HepG2 (cell line): ENCODE data around the gene CHKA. TPM values are rescaled to one million over a fixed set of nuclear protein-coding genes. Genes with fewer than 3 reads are reported as not detected.

Source experiments
- ARNTL ChIP-seq: sonication (generic); formaldehyde crosslinking; IDR thresholded peaks from 2 replicates; pipeline ENCODE4 v1.4.0; 2020; ENCODE audit warnings: mild to moderate bottlenecking, missing genetic modification reagents
- ESRRA ChIP-seq: sonication (generic); formaldehyde crosslinking; IDR thresholded peaks from 2 replicates; pipeline ENCODE4 v1.5.1; 2020; ENCODE audit warnings: mild to moderate bottlenecking, low read depth, missing genetic modification reagents
- GABPA ChIP-seq, 2 experiments: IDR thresholded peaks; 2 replicates each; pipeline ENCODE4 v1.6.1; 2011 to 2016; ENCODE audit warnings: low read depth in 2 of 2, low read length in 1 of 2, missing biosample characterization in 1 of 2, missing genetic modification characterization in 1 of 2
- MNT ChIP-seq: fragments of 450-650 bp; IDR thresholded peaks from 2 replicates; pipeline ENCODE4 v1.6.1; 2016
- NONO ChIP-seq, 2 experiments: fragments of 450-650 bp in 1 of 2; sonication (generic) in 1 of 2; formaldehyde crosslinking in 1 of 2; IDR thresholded peaks in 1 of 2; conservative IDR thresholded peaks in 1 of 2; 2 replicates each; pipeline versions ENCODE4 v1.6.1 to v1.8.0; 2017 to 2022; ENCODE audit warnings: mild to moderate bottlenecking in 1 of 2, missing genetic modification reagents in 1 of 2, moderate library complexity in 1 of 2
- RAD21 ChIP-seq: fragments of 450-650 bp; formaldehyde crosslinking; IDR thresholded peaks from 2 replicates; pipeline ENCODE4 v1.5.0; 2020; ENCODE audit warnings: mild to moderate bottlenecking
- TFAP4 ChIP-seq: sonication (generic); IDR thresholded peaks from 2 replicates; pipeline ENCODE4 v1.6.1; 2016; ENCODE audit warnings: low read depth, borderline replicate concordance
- THAP11 ChIP-seq: IDR thresholded peaks from 2 replicates; pipeline ENCODE4 v1.6.1; 2016; ENCODE audit warnings: missing biosample characterization, missing genetic modification reagents
- ZBTB38 ChIP-seq: sonication (generic); formaldehyde crosslinking; IDR thresholded peaks from 2 replicates; pipeline ENCODE4 v1.5.1; 2020; ENCODE audit warnings: mild to moderate bottlenecking, missing genetic modification reagents
- ZC3H13 ChIP-seq: sonication (generic); formaldehyde crosslinking; IDR thresholded peaks from 2 replicates; pipeline ENCODE4 v1.8.1; 2023; ENCODE audit warnings: mild to moderate bottlenecking, missing genetic modification reagents, moderate library complexity
- ZFP36 ChIP-seq: fragments of 150-350 bp; IDR thresholded peaks from 2 replicates; pipeline ENCODE4 v1.6.1; 2018; ENCODE audit warnings: borderline replicate concordance, low read length, low read depth; ENCODE audit not compliant: partially characterized antibody
- ZFP41 ChIP-seq: sonication (generic); formaldehyde crosslinking; IDR thresholded peaks from 2 replicates; pipeline ENCODE4 v1.4.0; 2020; ENCODE audit warnings: mild to moderate bottlenecking, missing genetic modification reagents, borderline replicate concordance
- ZMYM2 ChIP-seq: sonication (generic); formaldehyde crosslinking; IDR thresholded peaks from 2 replicates; pipeline ENCODE4 v1.8.0; 2022; ENCODE audit warnings: mild to moderate bottlenecking, missing genetic modification reagents
- ZNF530 ChIP-seq: sonication (generic); formaldehyde crosslinking; IDR thresholded peaks from 2 replicates; pipeline ENCODE4 v1.5.0; 2020; ENCODE audit warnings: low read depth, mild to moderate bottlenecking, missing genetic modification reagents
- ZNF737 ChIP-seq: sonication (generic); formaldehyde crosslinking; IDR thresholded peaks from 2 replicates; pipeline ENCODE4 v1.5.0; 2020; ENCODE audit warnings: missing genetic modification reagents, mild to moderate bottlenecking, borderline replicate concordance
- ZNF768 ChIP-seq: sonication (generic); formaldehyde crosslinking; IDR thresholded peaks from 2 replicates; pipeline ENCODE4 v1.4.0; 2020; ENCODE audit warnings: missing genetic modification reagents
- ZSCAN9 ChIP-seq: IDR thresholded peaks from 2 replicates; pipeline ENCODE4 v1.6.1; 2016; ENCODE audit warnings: borderline replicate concordance
- polyA plus RNA-seq, 8 experiments: library from polyadenylated mRNA; depleted of rRNA in 3 of 8; stranded (reverse) in 7 of 8; unstranded in 1 of 8; fragments of >200 nt; fragmentation: Illumina TruSeq in 4 of 8; extraction: Trizol in 4 of 8; gene quantifications; 2 replicates each; pipeline versions ENCODE4 v1.2.1 to v1.2.3, GENCODE V29; 2011 to 2016; ENCODE audit warnings: low read depth in 4 of 8, missing spikeins in 1 of 8, mixed read lengths in 1 of 8; ENCODE audit not compliant: insufficient read depth in 1 of 8
- total RNA-seq, 5 experiments: library from RNA; depleted of rRNA; stranded (reverse); fragments of >200 nt; fragmentation: Illumina TruSeq; extraction: Trizol; gene quantifications; 2 replicates each; pipeline ENCODE4 v1.2.3, GENCODE V29; 2016; ENCODE audit warnings: low read depth in 1 of 5
- TF ChIP-seq, protein P1 (sequence below), 2 experiments: sonication (generic) in 1 of 2; formaldehyde crosslinking in 1 of 2; IDR thresholded peaks; 2 replicates each; pipeline versions ENCODE4 v1.5.1 to v1.6.1; 2011 to 2020; ENCODE audit warnings: borderline replicate concordance in 1 of 2, low read depth in 1 of 2, low read length in 1 of 2, mild to moderate bottlenecking in 1 of 2, missing genetic modification reagents in 1 of 2, moderate library complexity in 1 of 2
- TF ChIP-seq, protein P2 (sequence below): sonication (generic); formaldehyde crosslinking; IDR thresholded peaks from 2 replicates; pipeline ENCODE4 v1.4.0; 2020; ENCODE audit warnings: missing genetic modification reagents

Gene CHKA
- total and polyA plus RNA-seq, 2 of the 13 experiments (the other 11 are each of a cell fraction or from before 2014, with no cell fraction given), result 71.6 to 92.7 TPM

DNA sequence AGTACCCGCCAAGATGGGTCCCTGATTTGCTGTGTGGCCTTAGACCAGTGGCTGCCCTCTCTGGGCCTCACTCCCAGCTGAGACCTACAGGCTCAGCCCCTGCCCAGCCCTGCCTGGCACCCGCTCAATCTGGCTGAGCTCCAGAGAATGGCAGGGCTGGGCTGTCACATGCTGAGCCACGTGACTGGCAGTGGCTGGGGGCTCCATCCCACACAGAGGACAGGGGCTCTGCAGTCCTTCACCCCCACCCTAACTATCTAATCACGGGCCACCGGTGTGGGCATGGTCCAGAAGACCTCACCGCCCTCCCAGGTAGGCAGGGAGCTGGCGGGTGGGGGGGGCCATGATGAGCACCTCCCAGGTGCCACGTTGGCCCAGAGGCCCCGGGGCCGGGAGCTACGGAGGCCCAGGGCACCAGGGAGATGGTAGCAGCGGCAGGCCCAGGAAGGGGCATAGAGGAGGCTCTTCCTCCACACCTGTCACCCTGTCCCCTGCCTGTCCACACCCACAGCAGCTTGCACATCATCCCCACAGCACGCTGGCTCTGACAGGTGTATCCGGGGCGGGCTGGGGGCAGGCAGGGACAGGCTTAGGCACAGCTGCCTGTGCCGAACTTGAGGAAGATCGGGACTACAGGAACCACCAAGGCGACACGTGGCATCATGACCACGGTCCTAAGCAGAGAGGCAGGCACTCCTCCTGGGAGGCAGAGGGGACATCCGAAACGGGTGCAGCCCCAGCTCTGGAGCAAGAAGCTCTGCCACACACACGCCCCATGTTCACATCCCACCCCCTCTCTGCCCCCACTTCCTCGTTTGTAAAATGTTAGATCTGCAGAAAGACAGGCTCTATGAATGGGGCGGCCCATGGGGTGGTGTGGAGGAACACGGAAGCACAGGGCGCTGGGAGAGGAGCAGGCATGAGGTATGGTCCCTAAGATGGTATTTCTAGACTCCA, 112.5 kb downstream of the CHKA start (continued):
- TF ChIP-seq ZSCAN9 (CRISPR knock-in tag) (no peak), ZMYM2 (CRISPR knock-in tag) (no peak), GABPA (IDR thresholded peaks at IDR 0.05; ENCODE audit: low read depth, low read length) (no peak), GABPA (CRISPR knock-in tag; IDR thresholded peaks at IDR 0.05; ENCODE audit: low read depth) (no peak), ZNF737 (CRISPR knock-in tag) (no peak), ARNTL (CRISPR knock-in tag) (peak; percentile 90), ZBTB38 (CRISPR knock-in tag) (peak; percentile 25; the same call in 1 of the 2 replicates), RAD21 (CRISPR knock-in tag) (0 out of 2 replicates have a peak, but pooled peaks have one; percentile 10), ZC3H13 (CRISPR knock-in tag) (0 out of 2 replicates have a peak, but pooled peaks have one; percentile 18), ZFP36 (peak; percentile 9), ZNF530 (CRISPR knock-in tag) (no peak), TFAP4 (peak; percentile 30; the same call in 1 of the 2 replicates), THAP11 (CRISPR knock-in tag) (no peak), NONO (IDR thresholded peaks at IDR 0.05) (no peak), NONO (CRISPR knock-in tag; conservative IDR thresholded peaks at IDR 0.05) (0 out of 2 replicates have a peak, but pooled peaks have one; percentile 21), MNT (peak; percentile 66), ZFP41 (CRISPR knock-in tag) (no peak), ESRRA (CRISPR knock-in tag) (no peak), ZNF768 (CRISPR knock-in tag) (peak; percentile 100)
- TF ChIP-seq, protein P1, sequence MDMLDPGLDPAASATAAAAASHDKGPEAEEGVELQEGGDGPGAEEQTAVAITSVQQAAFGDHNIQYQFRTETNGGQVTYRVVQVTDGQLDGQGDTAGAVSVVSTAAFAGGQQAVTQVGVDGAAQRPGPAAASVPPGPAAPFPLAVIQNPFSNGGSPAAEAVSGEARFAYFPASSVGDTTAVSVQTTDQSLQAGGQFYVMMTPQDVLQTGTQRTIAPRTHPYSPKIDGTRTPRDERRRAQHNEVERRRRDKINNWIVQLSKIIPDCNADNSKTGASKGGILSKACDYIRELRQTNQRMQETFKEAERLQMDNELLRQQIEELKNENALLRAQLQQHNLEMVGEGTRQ (IDR thresholded peaks at IDR 0.05; ENCODE audit: low read depth, low read length), result peak; percentile 62; the same call in 1 of the 2 replicates
- TF ChIP-seq, protein P1 (CRISPR knock-in tag; IDR thresholded peaks at IDR 0.05; ENCODE audit: borderline replicate concordance), result no peak
- TF ChIP-seq, protein P2, sequence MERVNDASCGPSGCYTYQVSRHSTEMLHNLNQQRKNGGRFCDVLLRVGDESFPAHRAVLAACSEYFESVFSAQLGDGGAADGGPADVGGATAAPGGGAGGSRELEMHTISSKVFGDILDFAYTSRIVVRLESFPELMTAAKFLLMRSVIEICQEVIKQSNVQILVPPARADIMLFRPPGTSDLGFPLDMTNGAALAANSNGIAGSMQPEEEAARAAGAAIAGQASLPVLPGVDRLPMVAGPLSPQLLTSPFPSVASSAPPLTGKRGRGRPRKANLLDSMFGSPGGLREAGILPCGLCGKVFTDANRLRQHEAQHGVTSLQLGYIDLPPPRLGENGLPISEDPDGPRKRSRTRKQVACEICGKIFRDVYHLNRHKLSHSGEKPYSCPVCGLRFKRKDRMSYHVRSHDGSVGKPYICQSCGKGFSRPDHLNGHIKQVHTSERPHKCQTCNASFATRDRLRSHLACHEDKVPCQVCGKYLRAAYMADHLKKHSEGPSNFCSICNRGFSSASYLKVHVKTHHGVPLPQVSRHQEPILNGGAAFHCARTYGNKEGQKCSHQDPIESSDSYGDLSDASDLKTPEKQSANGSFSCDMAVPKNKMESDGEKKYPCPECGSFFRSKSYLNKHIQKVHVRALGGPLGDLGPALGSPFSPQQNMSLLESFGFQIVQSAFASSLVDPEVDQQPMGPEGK (CRISPR knock-in tag), result 0 out of 2 replicates have a peak, but pooled peaks have one; percentile 19
- TF ChIP-seq, all 625 proteins: peak for 20
